Measurements from ENCODE around the gene NBAS.
"Not testable (repeated sequence)": the region's sequence is repeated elsewhere in the genome, so short reads cannot be mapped to it uniquely, and the experiment has no call there.

Gene NBAS

GRCh38 chr2:15323227-15323626 lies 237.9 kb downstream of the NBAS start:
- in situ Hi-C loops (cut with MboI; ENCODE audit: low sequenced_read_pairs), result no loop called here

GRCh38 chr2:15321481-15321880 lies 239.7 kb downstream of the NBAS start:
- in situ Hi-C loops (cut with MboI; ENCODE audit: low sequenced_read_pairs), result not testable (repeated sequence)

- in situ Hi-C loops (cut with MboI; ENCODE audit: low sequenced_read_pairs), result no loop called here
Observed at GRCh38 chr2:15316370-15316814, 244.7 kb downstream of the NBAS start.

- in situ Hi-C loops (cut with MboI; ENCODE audit: low sequenced_read_pairs), result no loop called here
Observed at GRCh38 chr2:15315411-15315810, 245.7 kb downstream of the NBAS start.

- in situ Hi-C loops (cut with MboI; ENCODE audit: low sequenced_read_pairs), result no loop called here
Observed at GRCh38 chr2:15313657-15314056, 247.5 kb downstream of the NBAS start.

- in situ Hi-C loops (cut with MboI; ENCODE audit: low sequenced_read_pairs), result no loop called here
Observed at GRCh38 chr2:15311926-15312325, 249.2 kb downstream of the NBAS start.

GRCh38 chr2:15311201-15311907 lies 249.8 kb downstream of the NBAS start:
- in situ Hi-C loops (cut with MboI; ENCODE audit: low sequenced_read_pairs), result no loop called here

GRCh38 chr2:15307526-15307925 lies 253.6 kb downstream of the NBAS start:
- in situ Hi-C loops (cut with MboI; ENCODE audit: low sequenced_read_pairs), result no loop called here

- in situ Hi-C loops (cut with MboI; ENCODE audit: low sequenced_read_pairs), result no loop called here
Observed at GRCh38 chr2:15306706-15307105, 254.4 kb downstream of the NBAS start.

GRCh38 chr2:15303874-15304273 lies 257.3 kb downstream of the NBAS start:
- in situ Hi-C loops (cut with MboI; ENCODE audit: low sequenced_read_pairs), result no loop called here

GRCh38 chr2:15302154-15302553 lies 259.0 kb downstream of the NBAS start:
- in situ Hi-C loops (cut with MboI; ENCODE audit: low sequenced_read_pairs), result no loop called here

GRCh38 chr2:15300624-15301573 lies 260.2 kb downstream of the NBAS start:
- in situ Hi-C loops (cut with MboI; ENCODE audit: low sequenced_read_pairs), result no loop called here

- in situ Hi-C loops (cut with MboI; ENCODE audit: low sequenced_read_pairs), result no loop called here
Observed at GRCh38 chr2:15299904-15300520, 261.1 kb downstream of the NBAS start.

GRCh38 chr2:15298770-15299169 lies 262.4 kb downstream of the NBAS start:
- in situ Hi-C loops (cut with MboI; ENCODE audit: low sequenced_read_pairs), result no loop called here

GRCh38 chr2:15293262-15293937 lies 267.7 kb downstream of the NBAS start:
- in situ Hi-C loops (cut with MboI; ENCODE audit: low sequenced_read_pairs), result no loop called here

GRCh38 chr2:15287447-15288184 lies 273.5 kb downstream of the NBAS start:
- in situ Hi-C loops (cut with MboI; ENCODE audit: low sequenced_read_pairs), result no loop called here

- in situ Hi-C loops (cut with MboI; ENCODE audit: low sequenced_read_pairs), result no loop called here
Observed at GRCh38 chr2:15284614-15285013, 276.5 kb downstream of the NBAS start.

GRCh38 chr2:15281681-15282080 lies 279.5 kb downstream of the NBAS start:
- in situ Hi-C loops (cut with MboI; ENCODE audit: low sequenced_read_pairs), result no loop called here

GRCh38 chr2:15279201-15279876 lies 281.8 kb downstream of the NBAS start:
- in situ Hi-C loops (cut with MboI; ENCODE audit: low sequenced_read_pairs), result no loop called here

GRCh38 chr2:15278296-15278695 lies 282.8 kb downstream of the NBAS start:
- in situ Hi-C loops (cut with MboI; ENCODE audit: low sequenced_read_pairs), result no loop called here
